ENCODE data around the gene UBR3.

UBR3 gene

GRCh38 chr2:169790581-169790980 lies 36.7 kb upstream of the UBR3 start:
- Histone ChIP-seq H3K27me3 (peaks cover 28% of the 10 kb centered on the region), H3K9me3 (no peaks in the 10 kb centered on the region), H3K4me3 (ENCODE audit: low read depth in 1 of 2, low read length in 1 of 2) (no peak overlapping the region), H3K27ac (no peak overlapping the region), H3K36me3 (no peaks in the 10 kb centered on the region), H3K4me1 (ENCODE audit: control insufficient read depth in 1 of 2, insufficient read depth in 1 of 2, low read depth in 1 of 2, low read length in 1 of 2) (peaks cover 4 to 5% of the 10 kb centered on the region in 2 experiments)
- TF ChIP-seq, protein P1, sequence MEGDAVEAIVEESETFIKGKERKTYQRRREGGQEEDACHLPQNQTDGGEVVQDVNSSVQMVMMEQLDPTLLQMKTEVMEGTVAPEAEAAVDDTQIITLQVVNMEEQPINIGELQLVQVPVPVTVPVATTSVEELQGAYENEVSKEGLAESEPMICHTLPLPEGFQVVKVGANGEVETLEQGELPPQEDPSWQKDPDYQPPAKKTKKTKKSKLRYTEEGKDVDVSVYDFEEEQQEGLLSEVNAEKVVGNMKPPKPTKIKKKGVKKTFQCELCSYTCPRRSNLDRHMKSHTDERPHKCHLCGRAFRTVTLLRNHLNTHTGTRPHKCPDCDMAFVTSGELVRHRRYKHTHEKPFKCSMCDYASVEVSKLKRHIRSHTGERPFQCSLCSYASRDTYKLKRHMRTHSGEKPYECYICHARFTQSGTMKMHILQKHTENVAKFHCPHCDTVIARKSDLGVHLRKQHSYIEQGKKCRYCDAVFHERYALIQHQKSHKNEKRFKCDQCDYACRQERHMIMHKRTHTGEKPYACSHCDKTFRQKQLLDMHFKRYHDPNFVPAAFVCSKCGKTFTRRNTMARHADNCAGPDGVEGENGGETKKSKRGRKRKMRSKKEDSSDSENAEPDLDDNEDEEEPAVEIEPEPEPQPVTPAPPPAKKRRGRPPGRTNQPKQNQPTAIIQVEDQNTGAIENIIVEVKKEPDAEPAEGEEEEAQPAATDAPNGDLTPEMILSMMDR (IDR thresholded peaks at IDR 0.05), result no peak

- no peak overlapping the region for H3K27ac ChIP-seq
- H3K9me3 ChIP-seq, result no peaks in the 10 kb centered on the region
- H3K4me3 ChIP-seq (ENCODE audit: low read depth in 1 of 2, low read length in 1 of 2), result no peak overlapping the region
- peaks cover 7% of the 10 kb centered on the region for H3K27me3 ChIP-seq
- H3K4me1 ChIP-seq (ENCODE audit: control insufficient read depth in 1 of 2, insufficient read depth in 1 of 2, low read depth in 1 of 2, low read length in 1 of 2), result peaks cover 9 to 11% of the 10 kb centered on the region in 2 experiments
- TF ChIP-seq, protein P1 (IDR thresholded peaks at IDR 0.05), result no peak
- no peaks in the 10 kb centered on the region for H3K36me3 ChIP-seq
These were observed 32.1 kb upstream of the UBR3 start for GRCh38 chr2:169795181-169795580.

GRCh38 chr2:169796441-169796840 lies 30.8 kb upstream of the UBR3 start:
- Histone ChIP-seq H3K27ac (no peak overlapping the region), H3K36me3 (peaks cover under 1% of the 10 kb centered on the region), H3K4me1 (ENCODE audit: control insufficient read depth in 1 of 2, insufficient read depth in 1 of 2, low read depth in 1 of 2, low read length in 1 of 2) (peaks cover 9 to 11% of the 10 kb centered on the region in 2 experiments), H3K4me3 (ENCODE audit: low read depth in 1 of 2, low read length in 1 of 2) (no peak overlapping the region), H3K27me3 (no peaks in the 10 kb centered on the region), H3K9me3 (no peaks in the 10 kb centered on the region)
- TF ChIP-seq, protein P1 (IDR thresholded peaks at IDR 0.05), result no peak

DNA sequence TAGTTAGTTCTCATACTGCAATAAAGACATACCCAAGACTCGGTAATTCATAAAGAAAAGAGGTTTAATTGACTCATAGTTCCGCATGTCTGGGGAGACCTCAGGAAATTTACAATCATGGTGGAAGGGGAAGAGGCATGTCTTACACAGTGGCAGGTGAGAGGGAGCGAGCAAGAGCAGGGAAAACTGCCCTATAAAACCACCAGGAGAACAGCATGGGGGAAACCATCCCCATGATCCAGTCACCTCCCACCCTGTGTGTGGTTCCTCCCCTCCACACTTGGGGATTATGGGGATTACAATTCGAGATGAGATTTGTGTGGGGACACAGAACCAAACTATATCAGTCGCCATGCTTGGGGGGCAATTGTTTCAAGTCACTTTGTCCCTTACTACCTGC lies 29.7 kb upstream of the UBR3 start:
- H3K27me3 ChIP-seq, result no peaks in the 10 kb centered on the region
- H3K27ac ChIP-seq, result no peak overlapping the region
- TF ChIP-seq, protein P1 (IDR thresholded peaks at IDR 0.05), result no peak
- H3K36me3 ChIP-seq, result peaks cover 7% of the 10 kb centered on the region
- no peak overlapping the region for H3K4me3 ChIP-seq (ENCODE audit: low read depth in 1 of 2, low read length in 1 of 2)
- H3K9me3 ChIP-seq, result no peaks in the 10 kb centered on the region
- peaks cover 9 to 11% of the 10 kb centered on the region in 2 experiments for H3K4me1 ChIP-seq (ENCODE audit: control insufficient read depth in 1 of 2, insufficient read depth in 1 of 2, low read depth in 1 of 2, low read length in 1 of 2)

DNA sequence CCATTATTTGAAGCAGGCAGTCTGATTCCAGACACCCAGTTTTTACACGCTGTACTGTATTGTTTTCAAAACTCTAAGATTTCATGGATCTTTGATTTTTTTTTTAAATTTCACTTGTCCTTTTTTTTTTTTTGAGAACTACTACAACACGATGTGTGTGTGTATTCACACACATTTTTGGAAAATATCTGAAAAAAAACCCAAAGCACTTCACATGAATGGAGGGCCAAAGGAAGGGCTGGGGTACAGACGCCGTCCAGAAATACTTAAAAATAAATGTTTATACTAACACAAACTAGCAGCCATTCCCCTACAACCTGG lies 28.9 kb upstream of the UBR3 start:
- TF ChIP-seq, protein P1 (IDR thresholded peaks at IDR 0.05), result no peak

More for the DNA sequence above, 28.9 kb upstream of the UBR3 start:
- Histone ChIP-seq H3K9me3 (no peaks in the 10 kb centered on the region), H3K27ac (peak overlapping the region; percentile 85), H3K36me3 (peaks cover 7% of the 10 kb centered on the region), H3K4me1 (ENCODE audit: control insufficient read depth in 1 of 2, insufficient read depth in 1 of 2, low read depth in 1 of 2, low read length in 1 of 2) (peaks cover 9 to 11% of the 10 kb centered on the region in 2 experiments), H3K4me3 (ENCODE audit: low read depth in 1 of 2, low read length in 1 of 2) (peak overlapping the region; percentile 59 to 70), H3K27me3 (no peaks in the 10 kb centered on the region)

Measured in neutrophil (primary cell).